ENCODE measurements around the gene WWOX. TPM values are rescaled to one million over a fixed set of nuclear protein-coding genes. Genes with fewer than 3 reads are reported as not detected.

WWOX gene
- total RNA-seq, 2 donors from 2014 or later = 30.0 to 35.4 TPM

DNA sequence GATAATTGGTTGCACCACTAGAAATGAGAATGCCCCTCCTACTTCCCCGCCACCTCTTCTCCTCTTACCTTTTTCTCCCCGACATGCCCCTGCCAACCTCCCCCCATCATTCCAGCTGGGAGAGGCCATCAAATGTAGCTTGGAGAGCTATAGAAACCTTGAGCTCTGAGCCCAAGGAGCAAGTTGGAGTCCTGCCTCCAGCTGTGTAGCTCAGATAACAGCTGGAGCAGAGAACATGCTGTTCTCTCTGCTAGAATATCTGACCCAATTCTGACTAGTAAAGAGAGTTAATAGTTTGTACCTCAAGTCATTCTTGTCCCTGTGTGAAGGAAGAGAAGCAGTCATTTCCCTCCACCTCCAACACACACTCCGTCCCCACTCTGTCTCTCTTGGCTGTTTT, 1010.8 kb downstream of the WWOX start:
- Mint-ChIP-seq H3K27me3 (ENCODE audit: insufficient read depth) (peaks cover 2% of the 10 kb centered on the region), H3K4me3 (no peak overlapping the region), H3K27ac (no peak overlapping the region), H3K36me3 (ENCODE audit: low read depth) (no peaks in the 10 kb centered on the region), H3K4me1 (peaks cover 8% of the 10 kb centered on the region), H3K9me3 (no peaks in the 10 kb centered on the region)
- Histone ChIP-seq H3K4me1 (ENCODE audit: control insufficient read depth, insufficient read depth, low read length) (no peaks in the 10 kb centered on the region), H3K9me3 (ENCODE audit: control insufficient read depth, low read length) (no peaks in the 10 kb centered on the region), H3K27ac (ENCODE audit: low read depth, low read length) (no peak overlapping the region), H3K4me3 (ENCODE audit: low read length) (no peak overlapping the region), H3K27me3 (ENCODE audit: control insufficient read depth, insufficient read depth, low read length, poor library complexity, severe bottlenecking) (no peaks in the 10 kb centered on the region), H3K9ac (ENCODE audit: extremely low read depth, low read length, poor library complexity, severe bottlenecking) (no peak overlapping the region), H3K36me3 (ENCODE audit: control insufficient read depth, insufficient read depth, low read length) (no peaks in the 10 kb centered on the region)
- 90 to 100% methylated on average over 1 to 3 of the region's 3 CpGs for WGBS, 2 experiments (ENCODE audit: insufficient coverage in 1 of 2, insufficient read length in 1 of 2)
- TF ChIP-seq, protein P1, sequence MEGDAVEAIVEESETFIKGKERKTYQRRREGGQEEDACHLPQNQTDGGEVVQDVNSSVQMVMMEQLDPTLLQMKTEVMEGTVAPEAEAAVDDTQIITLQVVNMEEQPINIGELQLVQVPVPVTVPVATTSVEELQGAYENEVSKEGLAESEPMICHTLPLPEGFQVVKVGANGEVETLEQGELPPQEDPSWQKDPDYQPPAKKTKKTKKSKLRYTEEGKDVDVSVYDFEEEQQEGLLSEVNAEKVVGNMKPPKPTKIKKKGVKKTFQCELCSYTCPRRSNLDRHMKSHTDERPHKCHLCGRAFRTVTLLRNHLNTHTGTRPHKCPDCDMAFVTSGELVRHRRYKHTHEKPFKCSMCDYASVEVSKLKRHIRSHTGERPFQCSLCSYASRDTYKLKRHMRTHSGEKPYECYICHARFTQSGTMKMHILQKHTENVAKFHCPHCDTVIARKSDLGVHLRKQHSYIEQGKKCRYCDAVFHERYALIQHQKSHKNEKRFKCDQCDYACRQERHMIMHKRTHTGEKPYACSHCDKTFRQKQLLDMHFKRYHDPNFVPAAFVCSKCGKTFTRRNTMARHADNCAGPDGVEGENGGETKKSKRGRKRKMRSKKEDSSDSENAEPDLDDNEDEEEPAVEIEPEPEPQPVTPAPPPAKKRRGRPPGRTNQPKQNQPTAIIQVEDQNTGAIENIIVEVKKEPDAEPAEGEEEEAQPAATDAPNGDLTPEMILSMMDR (conservative IDR thresholded peaks at IDR 0.05) = no peak
- DNase-seq = peak; percentile 34

DNA sequence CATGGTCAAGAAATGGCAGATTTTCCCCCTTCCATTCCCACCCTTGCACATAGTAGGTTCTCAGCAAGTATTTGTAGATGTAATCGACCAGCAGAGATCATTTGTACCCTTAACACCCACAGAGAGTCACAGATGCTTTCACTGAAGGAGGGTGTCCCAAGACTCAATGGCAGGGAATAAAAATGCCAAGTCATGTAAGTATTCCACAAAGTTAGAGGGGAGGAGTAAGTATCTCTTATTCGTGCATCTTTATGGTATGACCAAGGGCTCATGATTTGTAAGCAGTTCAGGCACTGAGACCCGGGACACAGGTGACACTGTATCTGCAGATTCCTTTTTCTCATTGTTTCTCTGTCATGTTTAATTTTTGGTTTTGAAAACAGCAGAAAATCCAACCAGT, 1011.5 kb downstream of the WWOX start:
- TF ChIP-seq, protein P1 (conservative IDR thresholded peaks at IDR 0.05) = no peak
- Mint-ChIP-seq H3K27ac (no peak overlapping the region), H3K4me1 (peaks cover 12% of the 10 kb centered on the region), H3K27me3 (ENCODE audit: insufficient read depth) (peaks cover 2% of the 10 kb centered on the region), H3K4me3 (no peak overlapping the region), H3K36me3 (ENCODE audit: low read depth) (no peaks in the 10 kb centered on the region), H3K9me3 (no peaks in the 10 kb centered on the region)
- DNase-seq = peak; percentile 10
- WGBS, 2 experiments (ENCODE audit: insufficient coverage in 1 of 2, insufficient read length in 1 of 2) = 95 to 96% methylated on average over 3 of the region's 3 CpGs
- Histone ChIP-seq H3K27me3 (ENCODE audit: control insufficient read depth, insufficient read depth, low read length, poor library complexity, severe bottlenecking) (no peaks in the 10 kb centered on the region), H3K4me3 (ENCODE audit: low read length) (no peak overlapping the region), H3K36me3 (ENCODE audit: control insufficient read depth, insufficient read depth, low read length) (no peaks in the 10 kb centered on the region), H3K9me3 (ENCODE audit: control insufficient read depth, low read length) (no peaks in the 10 kb centered on the region), H3K9ac (ENCODE audit: extremely low read depth, low read length, poor library complexity, severe bottlenecking) (no peak overlapping the region), H3K27ac (ENCODE audit: low read depth, low read length) (no peak overlapping the region), H3K4me1 (ENCODE audit: control insufficient read depth, insufficient read depth, low read length) (no peaks in the 10 kb centered on the region)

DNA sequence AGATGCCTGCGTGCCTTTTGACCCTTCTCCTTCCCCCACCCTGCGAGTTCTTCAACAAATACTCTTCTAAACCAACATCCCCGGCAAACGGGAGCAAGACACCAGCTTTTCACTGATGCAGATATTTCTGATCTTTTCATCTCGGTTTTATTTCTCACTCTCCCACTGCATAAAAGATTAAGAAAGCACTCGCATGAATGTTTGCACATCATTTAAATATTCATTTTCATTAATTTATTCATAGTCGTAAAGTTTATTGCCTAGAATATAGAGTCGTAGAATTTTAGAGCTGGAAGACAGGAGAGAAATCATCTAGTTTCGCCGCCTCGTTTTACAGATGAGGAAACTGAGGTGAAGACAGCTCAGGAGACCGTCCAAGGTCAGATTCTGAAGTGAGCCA, 1013.0 kb downstream of the WWOX start:
- Mint-ChIP-seq H3K4me1 (peaks cover 12% of the 10 kb centered on the region), H3K9me3 (peaks cover 5% of the 10 kb centered on the region), H3K36me3 (ENCODE audit: low read depth) (no peaks in the 10 kb centered on the region), H3K4me3 (no peak overlapping the region), H3K27ac (no peak overlapping the region), H3K27me3 (ENCODE audit: insufficient read depth) (peaks cover 2% of the 10 kb centered on the region)
- Histone ChIP-seq H3K9me3 (ENCODE audit: control insufficient read depth, low read length) (peaks cover 12% of the 10 kb centered on the region), H3K4me3 (ENCODE audit: low read length) (no peak overlapping the region), H3K36me3 (ENCODE audit: control insufficient read depth, insufficient read depth, low read length) (no peaks in the 10 kb centered on the region), H3K27ac (ENCODE audit: low read depth, low read length) (no peak overlapping the region), H3K27me3 (ENCODE audit: control insufficient read depth, insufficient read depth, low read length, poor library complexity, severe bottlenecking) (no peaks in the 10 kb centered on the region), H3K4me1 (ENCODE audit: control insufficient read depth, insufficient read depth, low read length) (no peaks in the 10 kb centered on the region), H3K9ac (ENCODE audit: extremely low read depth, low read length, poor library complexity, severe bottlenecking) (no peak overlapping the region)
- WGBS, 2 experiments (ENCODE audit: insufficient coverage in 1 of 2, insufficient read length in 1 of 2) = 94 to 96% methylated on average over 10 to 12 of the region's 12 CpGs
- no peak for DNase-seq
- TF ChIP-seq, protein P1 (conservative IDR thresholded peaks at IDR 0.05) = no peak

Data from endodermal cell (in vitro differentiated cells).